Prostate gland (tissue), 2 donors: ENCODE measurements around the gene OSBPL8.

Source experiments
- POLR2A ChIP-seq: fragments of 450-650 bp; IDR thresholded peaks from one replicate; pipeline ENCODE4 v1.6.1; 2016; ENCODE audit warnings: antibody characterized with exemption, mild to moderate bottlenecking
- TF ChIP-seq, protein P1 (sequence below), 4 experiments: fragments of 200-600 bp in 2 of 4; fragments of 450-650 bp in 2 of 4; sonication (generic) in 2 of 4; IDR thresholded peaks; 1 replicate in 3 of 4; 2 replicates in 1 of 4; pipeline ENCODE4 v1.5.1; 2016 to 2019; ENCODE audit warnings: antibody characterized with exemption in 4 of 4, mild to moderate bottlenecking in 2 of 4, moderate library complexity in 2 of 4

DNA sequence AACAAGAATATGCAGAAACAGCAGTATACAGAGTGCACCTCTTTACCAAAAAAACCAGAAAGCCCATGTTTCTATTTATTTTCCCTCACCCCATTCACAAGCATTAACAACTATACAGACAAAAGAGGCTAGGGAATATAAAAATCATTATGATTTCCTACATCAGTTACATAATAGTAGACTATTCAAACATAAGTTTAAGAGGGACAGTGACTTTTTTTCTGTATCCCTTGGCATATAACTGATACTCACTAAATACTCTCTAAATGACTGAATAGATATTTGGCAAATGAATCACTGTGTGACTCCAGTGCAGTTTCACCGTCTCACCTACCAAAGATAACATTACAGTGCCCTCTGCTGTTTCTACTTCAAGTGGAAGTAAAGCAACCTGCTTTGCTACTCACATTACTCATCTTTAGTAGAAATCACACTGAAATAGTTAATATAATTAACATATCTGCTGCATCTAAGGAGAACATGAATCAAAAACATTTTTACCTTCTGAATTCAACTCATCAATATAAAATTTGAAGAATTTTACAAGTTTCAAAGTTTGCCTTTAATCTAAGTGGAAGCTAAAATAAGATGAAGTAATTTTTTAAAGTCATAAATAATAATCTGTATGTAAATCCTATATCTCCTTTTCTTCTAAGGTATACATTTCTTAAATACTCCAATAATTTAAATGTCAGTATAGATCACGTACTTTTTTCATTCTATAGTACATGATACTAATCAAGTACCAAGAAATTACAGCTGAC is 103.8 kb downstream of the OSBPL8 start:
- TF ChIP-seq, protein P1, sequence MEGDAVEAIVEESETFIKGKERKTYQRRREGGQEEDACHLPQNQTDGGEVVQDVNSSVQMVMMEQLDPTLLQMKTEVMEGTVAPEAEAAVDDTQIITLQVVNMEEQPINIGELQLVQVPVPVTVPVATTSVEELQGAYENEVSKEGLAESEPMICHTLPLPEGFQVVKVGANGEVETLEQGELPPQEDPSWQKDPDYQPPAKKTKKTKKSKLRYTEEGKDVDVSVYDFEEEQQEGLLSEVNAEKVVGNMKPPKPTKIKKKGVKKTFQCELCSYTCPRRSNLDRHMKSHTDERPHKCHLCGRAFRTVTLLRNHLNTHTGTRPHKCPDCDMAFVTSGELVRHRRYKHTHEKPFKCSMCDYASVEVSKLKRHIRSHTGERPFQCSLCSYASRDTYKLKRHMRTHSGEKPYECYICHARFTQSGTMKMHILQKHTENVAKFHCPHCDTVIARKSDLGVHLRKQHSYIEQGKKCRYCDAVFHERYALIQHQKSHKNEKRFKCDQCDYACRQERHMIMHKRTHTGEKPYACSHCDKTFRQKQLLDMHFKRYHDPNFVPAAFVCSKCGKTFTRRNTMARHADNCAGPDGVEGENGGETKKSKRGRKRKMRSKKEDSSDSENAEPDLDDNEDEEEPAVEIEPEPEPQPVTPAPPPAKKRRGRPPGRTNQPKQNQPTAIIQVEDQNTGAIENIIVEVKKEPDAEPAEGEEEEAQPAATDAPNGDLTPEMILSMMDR (IDR thresholded peaks at IDR 0.05), result peak in 3 of 4 experiments; percentile 53 to 66 (median 62)
- TF ChIP-seq POLR2A, result no peak
